Stimulated activated CD8-positive, alpha-beta memory T cell treated with anti-CD3 and anti-CD28 coated beads, Interleukin-12 subunit alpha, Interleukin-12 subunit beta, amount 100 ng/mL, for 24 hours (primary cell): ENCODE measurements around the gene TNS1.

Experiments used
- DNase-seq: peaks from one replicate; pipeline ENCODE4 v3.0.0-alpha.2; 2020; ENCODE audit errors: extremely low read depth

Gene TNS1

GRCh38 chr2:217833439-217833838, 169.4 kb downstream of the TNS1 start:
- no peak for DNase-seq

- DNase-seq, result no peak
Observed at GRCh38 chr2:217832987-217833386, 169.8 kb downstream of the TNS1 start.

- no peak for DNase-seq
Observed at GRCh38 chr2:217832115-217832514, 170.7 kb downstream of the TNS1 start.

- no peak for DNase-seq
Observed at GRCh38 chr2:217831306-217831705, 171.5 kb downstream of the TNS1 start.

- no peak for DNase-seq
Observed at GRCh38 chr2:217830807-217831206, 172.0 kb downstream of the TNS1 start.

- DNase-seq, result no peak
Observed at GRCh38 chr2:217830061-217830460, 172.7 kb downstream of the TNS1 start.

GRCh38 chr2:217829420-217829819, 173.4 kb downstream of the TNS1 start:
- no peak for DNase-seq

GRCh38 chr2:217828336-217828735, 174.5 kb downstream of the TNS1 start:
- DNase-seq, result no peak

GRCh38 chr2:217827430-217828201, 175.2 kb downstream of the TNS1 start:
- DNase-seq, result no peak

- no peak for DNase-seq
Observed at GRCh38 chr2:217826991-217827390, 175.8 kb downstream of the TNS1 start.

GRCh38 chr2:217826520-217826919, 176.3 kb downstream of the TNS1 start:
- no peak for DNase-seq

GRCh38 chr2:217825469-217826235, 177.1 kb downstream of the TNS1 start:
- DNase-seq, result no peak

- DNase-seq, result no peak
Observed at GRCh38 chr2:217824223-217824622, 178.6 kb downstream of the TNS1 start.

- DNase-seq, result no peak
Observed at GRCh38 chr2:217823626-217824025, 179.2 kb downstream of the TNS1 start.

- no peak for DNase-seq
Observed at GRCh38 chr2:217822296-217823252, 180.2 kb downstream of the TNS1 start.

GRCh38 chr2:217821536-217822147, 181.2 kb downstream of the TNS1 start:
- DNase-seq, result no peak

- DNase-seq, result no peak
Observed at GRCh38 chr2:217820904-217821303, 181.9 kb downstream of the TNS1 start.

- DNase-seq, result no peak
Observed at GRCh38 chr2:217820091-217820819, 182.5 kb downstream of the TNS1 start.

- DNase-seq, result no peak
Observed at GRCh38 chr2:217818293-217818850, 184.4 kb downstream of the TNS1 start.

GRCh38 chr2:217817466-217818292, 185.1 kb downstream of the TNS1 start:
- no peak for DNase-seq
